Measurements from ENCODE around the gene PARN.
A peak's percentile ranks its signal among the peaks of the same experiment; 100 is the strongest.
"Not testable (repeated sequence)": the region's sequence is repeated elsewhere in the genome, so short reads cannot be mapped to it uniquely, and the experiment has no call there.

The PARN gene

GRCh38 chr16:14576532-14576931 is 53.5 kb downstream of the PARN start:
- Mint-ChIP-seq H3K36me3 (ENCODE audit: insufficient read depth) (peaks cover 47% of the 10 kb centered on the region), H3K4me1 (ENCODE audit: low read depth in 2 of 2) (no peaks in the 10 kb centered on the region), H3K27me3 (no peaks in the 10 kb centered on the region), H3K9me3 (no peaks in the 10 kb centered on the region), H3K4me3 (no peak overlapping the region), H3K27ac (no peak overlapping the region)
- DNase-seq (no peak), ATAC-seq (replicated peaks) (no peak)

DNA sequence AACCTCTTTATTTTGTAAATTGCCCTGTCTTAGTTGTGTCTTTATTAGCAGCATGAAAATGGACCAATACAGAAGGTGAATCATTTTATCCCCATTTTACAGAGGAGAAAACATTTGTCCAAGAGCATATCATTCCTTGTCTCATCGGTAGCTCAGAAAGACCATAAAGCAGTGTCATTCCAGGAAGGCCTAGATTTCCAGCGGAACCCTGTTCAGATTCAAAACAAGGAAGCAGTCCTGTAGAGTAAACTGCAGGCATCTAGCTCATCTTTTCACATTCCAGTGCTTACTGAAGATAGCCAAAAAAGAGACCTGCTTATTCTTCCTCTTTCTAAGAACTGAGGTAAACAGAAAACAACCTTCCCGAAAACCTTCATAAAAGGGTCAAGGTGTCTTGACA is 54.0 kb downstream of the PARN start:
- no peaks in the 10 kb centered on the region for H3K4me1 Mint-ChIP-seq (ENCODE audit: low read depth in 2 of 2)
- peak overlapping the region in 1 of 2 donors; percentile 51 for H3K27ac Mint-ChIP-seq
- H3K9me3 Mint-ChIP-seq = no peaks in the 10 kb centered on the region
- peaks cover 42% of the 10 kb centered on the region for H3K36me3 Mint-ChIP-seq (ENCODE audit: insufficient read depth)
- no peaks in the 10 kb centered on the region for H3K27me3 Mint-ChIP-seq
- H3K4me3 Mint-ChIP-seq = no peak overlapping the region
- DNase-seq (no peak), ATAC-seq (replicated peaks) (no peak)

- H3K27me3 Mint-ChIP-seq = not testable (repeated sequence)
These were observed 55.2 kb downstream of the PARN start for GRCh38 chr16:14574698-14575415.

DNA sequence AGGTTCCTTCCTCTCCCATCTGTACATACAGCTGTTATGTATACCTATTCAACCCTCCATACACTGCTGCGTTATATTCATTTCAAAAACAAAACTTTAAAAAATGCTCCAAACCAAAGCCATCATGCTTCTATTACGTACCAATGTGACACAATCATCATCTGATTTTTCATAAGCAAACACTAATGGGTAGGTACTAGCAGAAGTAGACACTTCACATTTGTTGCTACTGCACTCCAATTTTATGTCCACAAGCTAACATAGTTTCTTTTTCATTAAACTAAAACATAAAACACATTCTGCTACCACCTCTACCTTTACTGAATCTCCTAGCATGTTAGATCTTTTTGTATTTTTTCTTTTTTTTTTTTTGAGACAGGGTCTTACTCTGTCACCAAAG is 57.5 kb downstream of the PARN start:
- no peaks in the 10 kb centered on the region for H3K4me1 Mint-ChIP-seq (ENCODE audit: low read depth in 2 of 2)
- DNase-seq (no peak), ATAC-seq (replicated peaks) (no peak)
- H3K9me3 Mint-ChIP-seq = no peaks in the 10 kb centered on the region
- no peak overlapping the region for H3K4me3 Mint-ChIP-seq
- peak overlapping the region in 1 of 2 donors; percentile 19 for H3K27ac Mint-ChIP-seq
- peaks cover 23% of the 10 kb centered on the region for H3K36me3 Mint-ChIP-seq (ENCODE audit: insufficient read depth)
- H3K27me3 Mint-ChIP-seq = no peaks in the 10 kb centered on the region

More at GRCh38 chr16:14574698-14575415, 55.2 kb downstream of the PARN start:
- not testable (repeated sequence) for ATAC-seq (replicated peaks); H3K9me3 Mint-ChIP-seq; H3K4me1 Mint-ChIP-seq (ENCODE audit: low read depth in 2 of 2); H3K4me3 Mint-ChIP-seq; DNase-seq
- peak overlapping the region in 1 of 2 donors; percentile 49 for H3K27ac Mint-ChIP-seq
- H3K36me3 Mint-ChIP-seq (ENCODE audit: insufficient read depth) = peaks cover 32% of the 10 kb centered on the region

- no peaks in the 10 kb centered on the region for H3K27me3 Mint-ChIP-seq
- no peak for ATAC-seq (replicated peaks)
- no peaks in the 10 kb centered on the region for H3K9me3 Mint-ChIP-seq
- H3K36me3 Mint-ChIP-seq (ENCODE audit: insufficient read depth) = peaks cover 22% of the 10 kb centered on the region
- peaks cover 3 to 10% of the 10 kb centered on the region in 2 donors for H3K4me1 Mint-ChIP-seq (ENCODE audit: low read depth in 2 of 2)
- no peak for DNase-seq
- no peak overlapping the region for H3K27ac Mint-ChIP-seq
- no peak overlapping the region for H3K4me3 Mint-ChIP-seq
These were observed 60.8 kb downstream of the PARN start for GRCh38 chr16:14569213-14569612.

DNA sequence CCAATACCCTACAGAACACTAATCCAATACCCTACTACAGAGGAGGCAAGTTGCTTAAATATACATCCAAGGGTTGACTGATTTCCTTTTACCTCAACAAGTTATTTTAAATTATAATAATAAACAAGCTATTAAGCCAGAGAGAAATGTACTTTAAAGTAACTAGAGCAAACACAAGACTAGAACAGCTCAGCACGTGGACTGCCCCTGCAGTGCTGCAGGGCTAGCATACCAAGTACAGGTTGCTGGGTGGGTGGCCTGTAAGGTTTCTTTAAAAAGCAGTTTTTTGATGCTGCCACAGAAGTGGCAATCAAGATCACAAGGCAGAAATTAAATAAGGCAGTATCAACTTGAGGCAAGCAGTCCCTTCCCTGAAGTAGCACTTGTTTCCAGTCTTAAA is 63.5 kb downstream of the PARN start:
- no peaks in the 10 kb centered on the region for H3K9me3 Mint-ChIP-seq
- no peak overlapping the region for H3K4me3 Mint-ChIP-seq
- ATAC-seq (replicated peaks) (no peak), DNase-seq (no peak)
- H3K27me3 Mint-ChIP-seq = no peaks in the 10 kb centered on the region
- H3K36me3 Mint-ChIP-seq (ENCODE audit: insufficient read depth) = peaks cover 21% of the 10 kb centered on the region
- H3K4me1 Mint-ChIP-seq (ENCODE audit: low read depth in 2 of 2) = peaks cover 5 to 10% of the 10 kb centered on the region in 2 donors
- peak overlapping the region; percentile 44 to 47 for H3K27ac Mint-ChIP-seq

- Mint-ChIP-seq H3K9me3 (no peaks in the 10 kb centered on the region), H3K36me3 (ENCODE audit: insufficient read depth) (peaks cover 21% of the 10 kb centered on the region), H3K4me1 (ENCODE audit: low read depth in 2 of 2) (peaks cover 5 to 10% of the 10 kb centered on the region in 2 donors), H3K4me3 (no peak overlapping the region), H3K27ac (peak overlapping the region; percentile 44 to 47), H3K27me3 (no peaks in the 10 kb centered on the region)
- DNase-seq = no peak
- ATAC-seq (replicated peaks) = no peak
These were observed 64.4 kb downstream of the PARN start for GRCh38 chr16:14565688-14566025.

- peaks cover 21% of the 10 kb centered on the region for H3K36me3 Mint-ChIP-seq (ENCODE audit: insufficient read depth)
- H3K4me3 Mint-ChIP-seq = no peak overlapping the region
- no peaks in the 10 kb centered on the region for H3K27me3 Mint-ChIP-seq
- no peaks in the 10 kb centered on the region for H3K9me3 Mint-ChIP-seq
- H3K4me1 Mint-ChIP-seq (ENCODE audit: low read depth in 2 of 2) = peaks cover 5 to 12% of the 10 kb centered on the region in 2 donors
- ATAC-seq (replicated peaks) (no peak), DNase-seq (no peak)
- peak overlapping the region in 1 of 2 donors; percentile 82 for H3K27ac Mint-ChIP-seq
These were observed 65.0 kb downstream of the PARN start for GRCh38 chr16:14564861-14565687.

DNA sequence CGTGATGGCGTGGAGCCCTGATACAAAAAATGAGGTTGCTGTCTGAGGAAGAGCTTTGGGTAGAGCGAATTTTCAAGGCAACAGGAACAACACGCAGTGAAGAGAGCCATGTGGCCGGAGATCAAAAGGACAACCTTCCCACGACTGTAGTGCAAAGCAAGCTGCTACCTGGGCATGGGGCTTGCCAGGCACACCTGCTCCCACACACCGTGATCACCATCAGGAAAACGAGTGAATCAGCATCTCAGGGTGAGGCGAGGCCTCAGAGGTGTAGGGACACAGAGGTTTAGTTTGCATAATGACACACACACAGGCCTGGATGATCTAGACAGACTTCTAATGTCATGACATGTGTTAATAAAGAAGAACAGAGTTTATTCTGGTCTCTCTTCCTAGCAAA is 65.7 kb downstream of the PARN start:
- Mint-ChIP-seq H3K27me3 (no peaks in the 10 kb centered on the region), H3K36me3 (ENCODE audit: insufficient read depth) (peaks cover 20% of the 10 kb centered on the region), H3K4me3 (no peak overlapping the region), H3K9me3 (no peaks in the 10 kb centered on the region), H3K4me1 (ENCODE audit: low read depth in 2 of 2) (peaks cover 5 to 17% of the 10 kb centered on the region in 2 donors), H3K27ac (peak overlapping the region in 1 of 2 donors; percentile 65)
- DNase-seq (no peak), ATAC-seq (replicated peaks) (no peak)

DNA sequence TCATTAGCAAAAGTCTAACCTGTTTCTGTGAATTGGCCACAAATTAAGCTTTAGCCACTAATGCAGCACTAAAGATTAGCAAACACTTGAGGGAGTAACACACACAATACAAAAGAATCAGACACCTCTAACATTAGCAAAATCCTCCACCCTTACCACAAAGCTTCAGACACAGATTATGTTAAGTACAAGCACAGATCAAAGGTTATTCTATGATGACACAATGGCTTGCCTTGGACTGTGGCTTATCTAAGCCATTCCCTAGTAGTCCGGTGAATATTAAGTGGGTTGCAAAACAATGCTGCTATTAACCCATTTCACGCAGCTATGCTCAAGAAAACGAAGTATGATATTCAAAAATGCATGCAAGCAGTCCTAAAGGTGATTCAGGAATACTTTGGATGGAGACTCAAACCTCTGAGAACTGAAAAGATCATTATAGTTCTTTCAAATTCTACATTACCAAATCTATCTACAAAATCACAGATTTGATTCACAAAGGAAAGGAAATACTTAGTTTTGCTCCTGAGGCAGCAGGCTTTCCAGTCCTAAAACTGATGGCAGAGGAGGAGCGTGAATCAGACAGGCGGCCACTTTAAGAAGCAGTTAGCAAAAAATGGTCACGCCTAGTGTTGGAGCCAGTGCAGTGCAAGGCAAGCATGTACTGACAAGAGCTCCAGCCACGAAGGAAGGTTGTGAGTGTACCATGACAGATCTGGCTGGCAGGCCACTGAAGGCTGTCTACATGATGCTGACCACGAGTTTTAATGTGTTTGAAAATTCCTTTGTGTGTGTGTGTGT is 67.2 kb downstream of the PARN start:
- ATAC-seq (replicated peaks) (no peak), DNase-seq (no peak)
- peak overlapping the region in 1 of 2 donors; percentile 22 for H3K27ac Mint-ChIP-seq

DNA sequence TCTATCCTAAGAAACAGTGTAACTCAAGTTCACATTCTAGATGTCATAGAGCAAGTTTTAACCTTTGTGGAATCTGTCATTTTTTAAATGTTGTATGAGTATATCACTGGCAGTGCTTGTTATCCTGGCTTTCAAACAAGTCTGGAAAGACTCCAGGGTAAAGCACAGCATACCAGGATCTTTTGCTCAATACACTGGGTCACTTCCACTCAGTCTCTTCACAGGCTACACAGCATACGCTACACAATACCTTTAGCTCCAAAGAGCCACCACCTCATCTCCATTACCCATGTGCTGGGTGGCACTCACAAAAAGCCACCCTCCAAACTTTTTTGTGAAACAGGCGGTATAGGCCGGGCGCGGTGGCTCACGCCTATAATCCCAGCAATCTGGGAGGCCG is 69.5 kb downstream of the PARN start:
- peaks cover 2 to 19% of the 10 kb centered on the region in 2 donors for H3K4me1 Mint-ChIP-seq (ENCODE audit: low read depth in 2 of 2)
- ATAC-seq (replicated peaks) = no peak
- no peak overlapping the region for H3K4me3 Mint-ChIP-seq
- no peak overlapping the region for H3K27ac Mint-ChIP-seq
- H3K36me3 Mint-ChIP-seq (ENCODE audit: insufficient read depth) = peaks cover 26% of the 10 kb centered on the region
- no peaks in the 10 kb centered on the region for H3K9me3 Mint-ChIP-seq
- no peak for DNase-seq
- no peaks in the 10 kb centered on the region for H3K27me3 Mint-ChIP-seq

More for the DNA sequence above, 67.2 kb downstream of the PARN start:
- no peaks in the 10 kb centered on the region for H3K27me3 Mint-ChIP-seq
- H3K4me1 Mint-ChIP-seq (ENCODE audit: low read depth in 2 of 2) = peaks cover 5 to 17% of the 10 kb centered on the region in 2 donors
- H3K4me3 Mint-ChIP-seq = no peak overlapping the region
- H3K36me3 Mint-ChIP-seq (ENCODE audit: insufficient read depth) = peaks cover 12% of the 10 kb centered on the region
- no peaks in the 10 kb centered on the region for H3K9me3 Mint-ChIP-seq

DNA sequence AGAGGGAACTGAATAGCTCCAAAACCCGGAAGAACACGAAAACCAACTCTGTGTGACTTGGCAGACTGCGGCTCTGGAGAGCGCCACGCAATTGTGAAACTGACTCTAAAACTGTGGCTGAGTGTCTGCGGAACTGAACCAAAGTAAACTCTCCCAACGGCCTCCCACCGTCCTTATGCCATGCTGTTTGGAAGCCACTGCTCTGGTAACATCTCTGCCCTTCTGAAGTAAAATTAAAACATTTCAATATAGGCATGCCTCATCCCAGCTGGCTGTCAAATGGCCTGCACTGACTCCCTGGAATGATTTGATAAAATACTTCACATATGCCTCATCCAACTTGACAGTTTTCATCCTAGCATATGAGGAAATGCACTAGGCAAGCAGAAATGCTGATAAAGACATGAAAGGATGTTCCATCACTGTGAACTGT is 70.2 kb downstream of the PARN start:
- Mint-ChIP-seq H3K27me3 (no peaks in the 10 kb centered on the region), H3K36me3 (ENCODE audit: insufficient read depth) (peaks cover 26% of the 10 kb centered on the region), H3K27ac (no peak overlapping the region), H3K4me3 (no peak overlapping the region), H3K9me3 (no peaks in the 10 kb centered on the region), H3K4me1 (ENCODE audit: low read depth in 2 of 2) (peaks cover 2 to 16% of the 10 kb centered on the region in 2 donors)
- DNase-seq (no peak), ATAC-seq (replicated peaks) (no peak)

- DNase-seq = no peak
- H3K36me3 Mint-ChIP-seq (ENCODE audit: insufficient read depth) = peaks cover 39% of the 10 kb centered on the region
- H3K27ac Mint-ChIP-seq = no peak overlapping the region
- H3K27me3 Mint-ChIP-seq = no peaks in the 10 kb centered on the region
- no peaks in the 10 kb centered on the region for H3K9me3 Mint-ChIP-seq
- H3K4me1 Mint-ChIP-seq (ENCODE audit: low read depth in 2 of 2) = peaks cover 3 to 11% of the 10 kb centered on the region in 2 donors
- no peak overlapping the region for H3K4me3 Mint-ChIP-seq
- no peak for ATAC-seq (replicated peaks)
These were observed 76.6 kb downstream of the PARN start for GRCh38 chr16:14553447-14553846.

Measured in effector memory CD8-positive, alpha-beta T cell (primary cell).